Measurements from ENCODE around the gene DISP2. TPM values are rescaled to one million over a fixed set of nuclear protein-coding genes. Genes with fewer than 3 reads are reported as not detected.

The DISP2 gene
- total RNA-seq, 2 donors from 2014 or later, result 0.04 to 0.40 TPM

DNA sequence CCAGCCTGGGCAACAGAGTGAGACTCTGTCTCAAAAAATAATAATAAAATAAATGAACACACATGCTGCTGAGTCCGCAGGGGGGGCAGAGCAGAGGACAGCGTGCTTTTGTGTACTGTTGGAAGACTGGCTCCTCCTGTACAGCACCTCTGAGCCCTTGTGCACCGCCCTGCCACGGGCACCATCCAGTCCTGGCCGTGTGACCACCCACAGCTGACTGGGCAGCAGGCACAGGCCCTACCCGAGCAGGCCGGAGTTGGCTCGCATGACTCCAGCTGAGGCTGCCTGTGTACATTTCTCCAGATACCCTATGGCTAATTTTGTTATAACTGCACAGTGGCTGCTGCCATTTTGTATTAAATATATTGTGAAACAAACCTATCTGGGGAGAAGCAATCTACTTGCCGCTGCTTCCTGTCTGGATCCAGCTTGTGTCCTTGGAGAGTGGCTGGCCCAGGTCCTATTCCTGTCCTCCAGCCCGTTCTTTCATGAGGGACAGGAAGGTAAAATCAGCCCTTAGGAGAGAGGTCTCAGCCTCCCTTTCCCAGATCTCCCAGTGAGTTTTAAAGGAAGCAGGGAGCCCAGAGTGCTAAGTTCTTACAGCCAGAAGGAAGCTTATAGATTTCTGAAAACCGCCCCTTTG lies 62.2 kb downstream of the DISP2 start:
- H3K27me3 Mint-ChIP-seq (ENCODE audit: insufficient read depth), result peaks cover 6% of the 10 kb centered on the region
- H3K27ac Mint-ChIP-seq, result no peak overlapping the region
- 94 to 98% methylated on average over 10 to 11 of the region's 11 CpGs for WGBS, 2 experiments (ENCODE audit: insufficient coverage in 1 of 2, insufficient read length in 1 of 2)
- Histone ChIP-seq H3K9me3 (ENCODE audit: control insufficient read depth, low read length) (no peaks in the 10 kb centered on the region), H3K4me1 (ENCODE audit: control insufficient read depth, insufficient read depth, low read length) (peaks cover 6% of the 10 kb centered on the region), H3K9ac (ENCODE audit: extremely low read depth, low read length, poor library complexity, severe bottlenecking) (no peak overlapping the region), H3K27me3 (ENCODE audit: control insufficient read depth, insufficient read depth, low read length, poor library complexity, severe bottlenecking) (no peaks in the 10 kb centered on the region), H3K36me3 (ENCODE audit: control insufficient read depth, insufficient read depth, low read length) (peaks cover 22% of the 10 kb centered on the region), H3K4me3 (ENCODE audit: low read length) (no peak overlapping the region), H3K27ac (ENCODE audit: low read depth, low read length) (no peak overlapping the region)
- H3K36me3 Mint-ChIP-seq (ENCODE audit: low read depth), result peaks cover 28% of the 10 kb centered on the region
- H3K4me1 Mint-ChIP-seq, result peaks cover 6% of the 10 kb centered on the region
- H3K9me3 Mint-ChIP-seq, result no peaks in the 10 kb centered on the region
- no peak overlapping the region for H3K4me3 Mint-ChIP-seq
- TF ChIP-seq, protein P1, sequence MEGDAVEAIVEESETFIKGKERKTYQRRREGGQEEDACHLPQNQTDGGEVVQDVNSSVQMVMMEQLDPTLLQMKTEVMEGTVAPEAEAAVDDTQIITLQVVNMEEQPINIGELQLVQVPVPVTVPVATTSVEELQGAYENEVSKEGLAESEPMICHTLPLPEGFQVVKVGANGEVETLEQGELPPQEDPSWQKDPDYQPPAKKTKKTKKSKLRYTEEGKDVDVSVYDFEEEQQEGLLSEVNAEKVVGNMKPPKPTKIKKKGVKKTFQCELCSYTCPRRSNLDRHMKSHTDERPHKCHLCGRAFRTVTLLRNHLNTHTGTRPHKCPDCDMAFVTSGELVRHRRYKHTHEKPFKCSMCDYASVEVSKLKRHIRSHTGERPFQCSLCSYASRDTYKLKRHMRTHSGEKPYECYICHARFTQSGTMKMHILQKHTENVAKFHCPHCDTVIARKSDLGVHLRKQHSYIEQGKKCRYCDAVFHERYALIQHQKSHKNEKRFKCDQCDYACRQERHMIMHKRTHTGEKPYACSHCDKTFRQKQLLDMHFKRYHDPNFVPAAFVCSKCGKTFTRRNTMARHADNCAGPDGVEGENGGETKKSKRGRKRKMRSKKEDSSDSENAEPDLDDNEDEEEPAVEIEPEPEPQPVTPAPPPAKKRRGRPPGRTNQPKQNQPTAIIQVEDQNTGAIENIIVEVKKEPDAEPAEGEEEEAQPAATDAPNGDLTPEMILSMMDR (conservative IDR thresholded peaks at IDR 0.05), result no peak
- no peak for DNase-seq

DNA sequence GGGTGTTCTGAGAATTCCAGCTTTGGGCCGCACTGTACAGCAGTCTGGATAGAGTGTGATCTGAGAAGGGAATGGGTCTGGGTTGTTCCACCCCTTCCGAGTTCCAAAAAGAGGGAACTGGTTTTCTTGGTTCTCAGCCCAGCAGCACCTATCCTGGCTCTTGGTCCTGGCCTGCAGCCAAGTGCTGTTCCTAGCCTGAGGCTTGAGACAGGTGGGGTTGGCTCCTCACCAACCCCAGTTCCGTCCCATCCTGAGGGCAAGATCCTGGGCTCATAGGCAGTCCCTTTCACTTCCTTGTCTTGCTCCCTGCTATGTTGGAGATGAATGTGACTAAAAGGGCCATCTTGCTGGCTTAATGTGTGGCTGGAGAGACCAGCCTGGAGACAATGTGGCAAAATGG lies 62.8 kb downstream of the DISP2 start:
- peaks cover 22% of the 10 kb centered on the region for H3K36me3 Mint-ChIP-seq (ENCODE audit: low read depth)
- H3K9me3 Mint-ChIP-seq, result no peaks in the 10 kb centered on the region
- DNase-seq, result no peak
- TF ChIP-seq, protein P1 (conservative IDR thresholded peaks at IDR 0.05), result no peak
- no peak overlapping the region for H3K27ac ChIP-seq (ENCODE audit: low read depth, low read length)
- no peaks in the 10 kb centered on the region for H3K9me3 ChIP-seq (ENCODE audit: control insufficient read depth, low read length)
- H3K4me1 Mint-ChIP-seq, result peaks cover 6% of the 10 kb centered on the region
- H3K27me3 ChIP-seq (ENCODE audit: control insufficient read depth, insufficient read depth, low read length, poor library complexity, severe bottlenecking), result no peaks in the 10 kb centered on the region
- peaks cover 16% of the 10 kb centered on the region for H3K36me3 ChIP-seq (ENCODE audit: control insufficient read depth, insufficient read depth, low read length)
- no peak overlapping the region for H3K4me3 ChIP-seq (ENCODE audit: low read length)
- no peak overlapping the region for H3K9ac ChIP-seq (ENCODE audit: extremely low read depth, low read length, poor library complexity, severe bottlenecking)
- no peak overlapping the region for H3K4me3 Mint-ChIP-seq
- WGBS, 2 experiments (ENCODE audit: insufficient coverage in 1 of 2, insufficient read length in 1 of 2), result 92% methylated on average over 2 to 3 of the region's 3 CpGs
- H3K27ac Mint-ChIP-seq, result no peak overlapping the region
- H3K27me3 Mint-ChIP-seq (ENCODE audit: insufficient read depth), result peaks cover 6% of the 10 kb centered on the region
- peaks cover 6% of the 10 kb centered on the region for H3K4me1 ChIP-seq (ENCODE audit: control insufficient read depth, insufficient read depth, low read length)

DNA sequence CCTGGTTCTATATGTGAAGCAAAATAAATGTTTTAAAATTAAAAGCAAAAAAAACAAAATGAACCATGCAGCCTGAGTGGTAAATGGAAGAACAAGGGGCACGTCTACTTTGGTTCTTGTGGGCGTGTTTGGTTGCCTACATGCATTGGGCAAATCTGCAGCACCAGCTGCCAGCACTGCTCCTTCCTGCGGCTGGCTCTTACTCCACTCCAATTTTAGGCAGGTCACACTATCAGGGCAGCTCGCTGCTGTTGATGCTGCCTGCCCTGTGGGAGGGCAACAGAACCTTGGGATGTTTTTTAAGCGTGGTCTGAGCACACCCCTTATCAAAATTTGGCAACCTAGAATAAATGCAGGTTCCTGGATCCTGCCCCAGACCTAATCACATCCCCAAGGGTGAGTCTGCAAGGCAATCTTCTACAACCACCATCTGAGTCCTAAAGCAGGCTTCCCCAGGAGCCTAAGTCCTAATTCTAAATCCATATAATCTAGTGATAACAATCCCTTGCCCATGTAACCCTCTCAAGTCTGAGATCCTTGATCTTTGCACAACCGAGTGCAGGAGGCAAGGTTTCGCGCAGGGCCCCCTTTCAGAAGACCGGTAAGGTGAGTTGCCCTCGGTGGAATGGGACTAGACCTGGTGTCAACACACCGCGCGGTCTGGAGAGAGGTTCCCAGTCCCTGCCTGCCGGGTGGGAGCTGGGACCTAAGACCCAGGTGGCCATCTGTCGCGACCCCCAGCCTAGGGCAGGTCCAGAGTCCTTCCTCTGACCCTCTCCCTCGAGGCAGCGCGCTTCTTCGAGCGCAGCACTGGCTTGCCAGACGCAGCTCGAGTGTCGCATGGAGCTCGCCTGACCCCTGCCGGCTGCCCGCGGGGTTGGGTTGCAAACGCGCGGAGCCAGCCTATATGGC lies 63.5 kb downstream of the DISP2 start:
- peaks cover 6% of the 10 kb centered on the region for H3K4me1 ChIP-seq (ENCODE audit: control insufficient read depth, insufficient read depth, low read length)
- peaks cover 6% of the 10 kb centered on the region for H3K27me3 Mint-ChIP-seq (ENCODE audit: insufficient read depth)
- no peak overlapping the region for H3K4me3 ChIP-seq (ENCODE audit: low read length)
- no peak overlapping the region for H3K9ac ChIP-seq (ENCODE audit: extremely low read depth, low read length, poor library complexity, severe bottlenecking)
- WGBS, 2 experiments (ENCODE audit: insufficient coverage in 1 of 2, insufficient read length in 1 of 2), result 19 to 30% methylated on average over 18 to 31 of the region's 31 CpGs
- H3K9me3 Mint-ChIP-seq, result no peaks in the 10 kb centered on the region
- H3K36me3 ChIP-seq (ENCODE audit: control insufficient read depth, insufficient read depth, low read length), result peaks cover 13% of the 10 kb centered on the region
- peaks cover 6% of the 10 kb centered on the region for H3K4me1 Mint-ChIP-seq
- H3K36me3 Mint-ChIP-seq (ENCODE audit: low read depth), result peaks cover 20% of the 10 kb centered on the region
- TF ChIP-seq, protein P1 (conservative IDR thresholded peaks at IDR 0.05), result peak; percentile 93
- H3K9me3 ChIP-seq (ENCODE audit: control insufficient read depth, low read length), result no peaks in the 10 kb centered on the region
- H3K4me3 Mint-ChIP-seq, result no peak overlapping the region
- H3K27ac ChIP-seq (ENCODE audit: low read depth, low read length), result no peak overlapping the region
- DNase-seq, result peak; percentile 95
- H3K27ac Mint-ChIP-seq, result no peak overlapping the region
- no peaks in the 10 kb centered on the region for H3K27me3 ChIP-seq (ENCODE audit: control insufficient read depth, insufficient read depth, low read length, poor library complexity, severe bottlenecking)

All from endodermal cell (in vitro differentiated cells).